Suprapubic skin (tissue), 4 donors: ENCODE measurements around the gene PPP1R18. TPM values are rescaled to one million over a fixed set of nuclear protein-coding genes. Genes with fewer than 3 reads are reported as not detected.

ENCODE experiments used
- DNase-seq, 2 donors: peaks; one replicate each; pipeline ENCODE4 v3.0.0-alpha.2; 2019; ENCODE audit warnings: low spot score in 2 of 2
- H3K27ac ChIP-seq: fragments of 200-600 bp; sonication (generic); one replicate; pipeline ENCODE4 v1.5.1; 2019
- H3K27me3 ChIP-seq: fragments of 200-600 bp; sonication (generic); one replicate; pipeline ENCODE4 v1.5.1; 2019
- H3K36me3 ChIP-seq: fragments of 200-600 bp; sonication (generic); one replicate; pipeline ENCODE4 v1.5.1; 2019
- H3K4me1 ChIP-seq: fragments of 200-600 bp; sonication (generic); one replicate; pipeline ENCODE4 v1.5.1; 2019
- H3K4me3 ChIP-seq: fragments of 200-600 bp; sonication (generic); one replicate; pipeline ENCODE4 v1.5.1; 2019; ENCODE audit warnings: mild to moderate bottlenecking
- H3K9me3 ChIP-seq: fragments of 200-600 bp; sonication (generic); one replicate; pipeline ENCODE4 v1.5.1; 2019
- CTCF ChIP-seq, 2 donors: fragments of 200-600 bp in 1 of 2; fragments of 450-650 bp in 1 of 2; sonication (generic) in 1 of 2; IDR thresholded peaks; one replicate each; pipeline ENCODE4 v1.5.1; 2016 to 2019; ENCODE audit warnings: antibody characterized with exemption in 2 of 2, mild to moderate bottlenecking in 1 of 2, moderate library complexity in 1 of 2
- EP300 ChIP-seq: sonication (generic); formaldehyde crosslinking; IDR thresholded peaks from one replicate; pipeline ENCODE4 v1.6.1; 2017; ENCODE audit warnings: antibody characterized with exemption
- POLR2A ChIP-seq, 2 donors: fragments of 450-650 bp; IDR thresholded peaks; one replicate each; pipeline ENCODE4 v1.6.1; 2017; ENCODE audit warnings: antibody characterized with exemption in 2 of 2, mild to moderate bottlenecking in 2 of 2, moderate library complexity in 2 of 2
- POLR2AphosphoS5 ChIP-seq, 3 donors: sonication (generic); formaldehyde crosslinking; IDR thresholded peaks; one replicate each; pipeline ENCODE4 v1.6.1; 2017; ENCODE audit warnings: antibody characterized with exemption in 3 of 3
- WGBS: methylation state at CpG from one replicate; pipeline ENCODE4 v1.1.5; 2018; 5-methylcytosine and 5-hydroxymethylcytosine counted together
- total RNA-seq, 4 donors: library from RNA; depleted of rRNA; stranded (reverse); fragments of >200 nt; gene quantifications; one replicate each; pipeline ENCODE4 v1.1.0, GENCODE V29; 2016

Gene PPP1R18
- total RNA-seq, 4 donors from 2014 or later: 25.2 to 31.0 (median 29.2) TPM

GRCh38 chr6:30641048-30641447, 45.4 kb downstream of the PPP1R18 start:
- Histone ChIP-seq H3K4me3 (no peak overlapping the region), H3K27me3 (no peaks in the 10 kb centered on the region), H3K4me1 (peaks cover 2% of the 10 kb centered on the region), H3K27ac (no peak overlapping the region), H3K9me3 (no peaks in the 10 kb centered on the region), H3K36me3 (peaks cover 54% of the 10 kb centered on the region)
- WGBS: 93% methylated on average over 1 of the region's 1 CpG
- DNase-seq: no peak
- TF ChIP-seq POLR2A (IDR thresholded peaks at IDR 0.05) (no peak), POLR2AphosphoS5 (IDR thresholded peaks at IDR 0.05) (no peak), EP300 (no peak), CTCF (IDR thresholded peaks at IDR 0.05) (no peak)

- no peak for TF ChIP-seq EP300
- no peak for TF ChIP-seq CTCF (IDR thresholded peaks at IDR 0.05)
- no peak for TF ChIP-seq POLR2A (IDR thresholded peaks at IDR 0.05)
- TF ChIP-seq POLR2AphosphoS5 (IDR thresholded peaks at IDR 0.05): no peak
- no peaks in the 10 kb centered on the region for H3K27me3 ChIP-seq
- 82% methylated on average over 10 of the region's 10 CpGs for WGBS
- no peaks in the 10 kb centered on the region for H3K4me1 ChIP-seq
- H3K4me3 ChIP-seq: no peak overlapping the region
- H3K36me3 ChIP-seq: peaks cover 54% of the 10 kb centered on the region
- no peak for DNase-seq
- H3K27ac ChIP-seq: no peak overlapping the region
- H3K9me3 ChIP-seq: no peaks in the 10 kb centered on the region
Measured at GRCh38 chr6:30640481-30640880, 46.0 kb downstream of the PPP1R18 start.

DNA sequence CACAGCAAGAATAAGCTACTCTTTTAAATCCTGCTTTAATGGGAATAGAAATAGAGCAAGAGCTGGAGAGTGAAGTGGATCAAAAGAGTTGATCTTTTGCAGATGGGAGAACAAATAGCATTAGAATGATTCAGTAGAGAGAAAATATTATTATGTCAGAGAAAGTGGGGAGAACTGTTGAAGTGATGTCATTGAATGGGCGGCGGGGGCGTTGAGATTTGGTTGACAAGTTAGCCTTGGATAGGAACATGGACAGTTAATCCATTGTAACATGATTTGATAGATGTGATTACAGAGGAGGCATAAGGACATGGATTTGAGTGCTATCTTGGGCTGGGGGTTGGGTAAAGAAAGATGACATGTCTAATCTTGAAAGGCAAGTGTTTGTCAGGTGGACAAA, 50.6 kb downstream of the PPP1R18 start:
- H3K9me3 ChIP-seq: no peaks in the 10 kb centered on the region
- WGBS: 91% methylated on average over 3 of the region's 3 CpGs
- no peak for DNase-seq

GRCh38 chr6:30626484-30627366, 59.7 kb downstream of the PPP1R18 start, which contains the start of gene ATAT1:
ATAT1 (plus strand) TSS chr6:30626874.
- peaks cover 65% of the 10 kb centered on the region for H3K36me3 ChIP-seq
- 3% methylated on average over 25 of the region's 36 CpGs for WGBS
- peak within 1 kb of the TSS; percentile 92 for H3K27ac ChIP-seq
- H3K27me3 ChIP-seq: no peaks in the 10 kb centered on the region
- peak within 1 kb of the TSS; percentile 66 for H3K4me3 ChIP-seq
- peaks cover 19% of the 10 kb centered on the region for H3K4me1 ChIP-seq
- DNase-seq: peak; percentile 95 to 96
- TF ChIP-seq EP300 (peak; percentile 26), POLR2A (IDR thresholded peaks at IDR 0.05) (peak in 1 of 2 donors; percentile 43), POLR2AphosphoS5 (IDR thresholded peaks at IDR 0.05) (peak in 1 of 3 donors; percentile 2), CTCF (IDR thresholded peaks at IDR 0.05) (peak; percentile 24 to 25)
- no peaks in the 10 kb centered on the region for H3K9me3 ChIP-seq

More for the DNA sequence above, 50.6 kb downstream of the PPP1R18 start:
- Histone ChIP-seq H3K4me1 (no peaks in the 10 kb centered on the region), H3K4me3 (no peak overlapping the region), H3K36me3 (peaks cover 31% of the 10 kb centered on the region), H3K27me3 (no peaks in the 10 kb centered on the region), H3K27ac (no peak overlapping the region)
- no peak for TF ChIP-seq POLR2A (IDR thresholded peaks at IDR 0.05)
- TF ChIP-seq CTCF (IDR thresholded peaks at IDR 0.05): no peak
- no peak for TF ChIP-seq POLR2AphosphoS5 (IDR thresholded peaks at IDR 0.05)
- no peak for TF ChIP-seq EP300

Other genes starting within 250 kb of the PPP1R18 start
- 100 to 1,000 TPM; 496 to 771 (median 601) TPM for gene HLA-E, start 197.1 kb downstream of the PPP1R18 start, total RNA-seq
- 10 to 100 TPM; 33.9 to 58.9 (median 38.9) TPM for gene GNL1, start 130.2 kb downstream of the PPP1R18 start, total RNA-seq
- gene PRR3, start 129.3 kb downstream of the PPP1R18 start, total RNA-seq: 10 to 100 TPM in 1 of 4 donors, 1 to 10 TPM in 3; 5.5 to 10.6 (median 9.0) TPM
- 10 to 100 TPM; 41.7 to 46.4 (median 45.0) TPM for gene ABCF1, start 115.2 kb downstream of the PPP1R18 start, total RNA-seq
- gene PPP1R10, start 69.4 kb downstream of the PPP1R18 start, total RNA-seq: 10 to 100 TPM; 27.2 to 68.2 (median 46.7) TPM
- gene MRPS18B, start 68.8 kb downstream of the PPP1R18 start, total RNA-seq: 10 to 100 TPM; 48.1 to 85.7 (median 62.4) TPM
- gene ATAT1, start 59.8 kb downstream of the PPP1R18 start, total RNA-seq: 10 to 100 TPM in 1 of 4 donors, 1 to 10 TPM in 3; 4.7 to 24.0 (median 7.9) TPM
- gene C6orf136, start 39.5 kb downstream of the PPP1R18 start, total RNA-seq: 10 to 100 TPM in 3 of 4 donors, 1 to 10 TPM in 1; 10.0 to 31.3 (median 15.5) TPM
- gene DHX16, start 13.6 kb downstream of the PPP1R18 start, total RNA-seq: 10 to 100 TPM; 24.3 to 48.5 (median 33.7) TPM
- 1 to 10 TPM; 2.3 to 9.0 (median 6.8) TPM for gene NRM, start 4.3 kb upstream of the PPP1R18 start, total RNA-seq
- gene MDC1, start 30.6 kb upstream of the PPP1R18 start, total RNA-seq: 10 to 100 TPM; 10.4 to 27.0 (median 16.3) TPM
- 100 to 1,000 TPM; 166 to 348 (median 244) TPM for gene TUBB, start 33.7 kb upstream of the PPP1R18 start, total RNA-seq
- gene FLOT1, start 56.0 kb upstream of the PPP1R18 start, total RNA-seq: 10 to 100 TPM; 28.4 to 60.8 (median 45.5) TPM
- gene IER3, start 57.9 kb upstream of the PPP1R18 start, total RNA-seq: 10 to 100 TPM; 22.0 to 86.2 (median 45.8) TPM
- 100 to 1,000 TPM; 161 to 210 (median 188) TPM for gene DDR1, start 197.9 kb upstream of the PPP1R18 start, total RNA-seq
- 10 to 100 TPM; 10.5 to 33.5 (median 11.3) TPM for gene GTF2H4, start 221.6 kb upstream of the PPP1R18 start, total RNA-seq
- gene VARS2, start 227.6 kb upstream of the PPP1R18 start, total RNA-seq: 10 to 100 TPM; 12.6 to 22.0 (median 19.2) TPM
- gene SFTA2, start 245.5 kb upstream of the PPP1R18 start, total RNA-seq: not detected